ENCODE data around the gene CHST8. TPM values are rescaled to one million over a fixed set of nuclear protein-coding genes. Genes with fewer than 3 reads are reported as not detected.

CHST8 gene
- total RNA-seq, 1 donor from 2014 or later: 0.96 TPM

DNA sequence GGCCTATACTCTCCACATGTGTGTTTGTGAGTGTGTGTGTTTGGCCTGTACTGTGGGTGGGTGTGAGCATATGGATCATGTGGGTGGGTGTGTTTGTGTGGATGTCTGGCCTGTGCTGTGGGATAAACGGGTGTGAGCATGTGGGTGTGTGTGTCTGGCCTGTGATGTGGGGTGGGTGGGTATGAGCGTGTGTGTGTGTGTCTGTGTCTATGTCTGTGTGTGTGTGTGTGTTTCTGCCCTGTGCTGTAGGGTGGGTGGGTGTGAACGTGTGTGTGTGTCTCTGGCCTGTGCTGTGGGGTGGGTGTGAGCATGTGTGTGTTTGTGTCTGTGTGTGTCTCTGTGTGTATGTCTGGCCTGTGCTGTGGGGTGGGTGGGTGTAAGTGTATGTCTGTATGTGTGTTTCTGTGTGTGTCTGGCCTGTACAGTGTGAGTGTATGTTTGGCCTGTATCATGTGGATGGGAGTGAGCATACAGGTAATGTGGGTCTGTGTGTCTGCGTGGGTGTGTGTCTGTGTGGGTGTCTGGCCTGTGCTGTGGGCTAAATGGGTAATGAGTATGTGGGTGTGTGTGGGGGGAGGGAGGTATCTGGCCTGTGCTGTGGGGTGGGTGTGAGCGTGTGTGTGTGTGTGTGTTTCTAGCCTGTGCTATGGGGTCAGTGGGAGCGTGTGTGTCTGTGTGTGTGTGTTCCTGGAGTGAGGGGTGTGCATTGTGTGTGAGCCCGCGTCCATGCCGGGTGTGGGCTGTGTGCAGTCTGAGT, 154.2 kb downstream of the CHST8 start:
- DNase-seq (ENCODE audit: low read depth, low spot score): no peak
- H3K9me3 Mint-ChIP-seq: no peaks in the 10 kb centered on the region
- TF ChIP-seq, protein P1, sequence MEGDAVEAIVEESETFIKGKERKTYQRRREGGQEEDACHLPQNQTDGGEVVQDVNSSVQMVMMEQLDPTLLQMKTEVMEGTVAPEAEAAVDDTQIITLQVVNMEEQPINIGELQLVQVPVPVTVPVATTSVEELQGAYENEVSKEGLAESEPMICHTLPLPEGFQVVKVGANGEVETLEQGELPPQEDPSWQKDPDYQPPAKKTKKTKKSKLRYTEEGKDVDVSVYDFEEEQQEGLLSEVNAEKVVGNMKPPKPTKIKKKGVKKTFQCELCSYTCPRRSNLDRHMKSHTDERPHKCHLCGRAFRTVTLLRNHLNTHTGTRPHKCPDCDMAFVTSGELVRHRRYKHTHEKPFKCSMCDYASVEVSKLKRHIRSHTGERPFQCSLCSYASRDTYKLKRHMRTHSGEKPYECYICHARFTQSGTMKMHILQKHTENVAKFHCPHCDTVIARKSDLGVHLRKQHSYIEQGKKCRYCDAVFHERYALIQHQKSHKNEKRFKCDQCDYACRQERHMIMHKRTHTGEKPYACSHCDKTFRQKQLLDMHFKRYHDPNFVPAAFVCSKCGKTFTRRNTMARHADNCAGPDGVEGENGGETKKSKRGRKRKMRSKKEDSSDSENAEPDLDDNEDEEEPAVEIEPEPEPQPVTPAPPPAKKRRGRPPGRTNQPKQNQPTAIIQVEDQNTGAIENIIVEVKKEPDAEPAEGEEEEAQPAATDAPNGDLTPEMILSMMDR (conservative IDR thresholded peaks at IDR 0.05): no peak
- peaks cover 14% of the 10 kb centered on the region for H3K4me1 Mint-ChIP-seq
- peaks cover 44% of the 10 kb centered on the region for H3K27me3 Mint-ChIP-seq (ENCODE audit: low read depth)
- no peak overlapping the region for H3K4me3 Mint-ChIP-seq
- peak overlapping the region; percentile 73 for H3K27ac Mint-ChIP-seq (ENCODE audit: unreplicated experiment)
- no peaks in the 10 kb centered on the region for H3K36me3 Mint-ChIP-seq (ENCODE audit: low read depth)

DNA sequence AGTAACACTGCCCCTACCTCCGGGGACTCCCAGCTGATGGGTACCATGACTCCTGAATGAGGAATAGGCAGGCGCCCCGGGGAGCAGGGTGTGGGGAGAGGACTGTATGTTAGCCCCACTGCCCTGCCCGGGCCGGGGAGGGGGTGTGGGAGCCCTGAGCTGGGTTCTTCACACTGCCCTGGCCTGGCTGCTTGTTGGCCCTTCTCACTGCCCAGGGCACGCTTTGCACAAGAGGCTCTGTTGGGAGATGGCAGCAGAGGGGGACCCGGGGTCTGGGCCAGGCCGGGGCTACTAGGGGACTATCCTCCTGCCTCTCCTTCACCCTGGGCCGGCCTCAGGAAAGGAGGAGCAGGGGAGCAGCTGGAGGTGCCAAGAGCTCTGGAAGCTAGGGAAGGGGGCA, 155.6 kb downstream of the CHST8 start:
- H3K4me3 Mint-ChIP-seq: no peak overlapping the region
- no peaks in the 10 kb centered on the region for H3K9me3 Mint-ChIP-seq
- TF ChIP-seq, protein P1 (conservative IDR thresholded peaks at IDR 0.05): no peak
- no peaks in the 10 kb centered on the region for H3K36me3 Mint-ChIP-seq (ENCODE audit: low read depth)
- peaks cover 41% of the 10 kb centered on the region for H3K27me3 Mint-ChIP-seq (ENCODE audit: low read depth)
- no peak overlapping the region for H3K27ac Mint-ChIP-seq (ENCODE audit: unreplicated experiment)
- peaks cover 14% of the 10 kb centered on the region for H3K4me1 Mint-ChIP-seq
- no peak for DNase-seq (ENCODE audit: low read depth, low spot score)

DNA sequence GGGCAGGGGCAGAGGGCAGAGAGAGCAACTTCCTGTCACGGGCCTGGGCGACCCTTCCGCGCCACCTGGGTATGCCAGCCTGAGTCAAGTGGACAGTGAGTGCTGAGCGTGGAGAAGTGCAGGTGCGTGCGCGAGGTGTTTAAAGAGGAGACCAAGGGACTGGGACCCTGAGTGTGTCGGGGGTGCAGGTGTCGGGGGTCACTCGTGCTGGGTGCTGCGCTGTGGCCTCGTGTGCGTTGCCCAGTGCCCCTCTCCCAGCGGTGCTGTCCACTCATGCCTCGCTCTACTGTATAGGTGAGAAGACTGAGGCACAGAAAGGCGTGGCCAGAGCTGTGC, 156.0 kb downstream of the CHST8 start:
- H3K4me3 Mint-ChIP-seq: no peak overlapping the region
- TF ChIP-seq, protein P1 (conservative IDR thresholded peaks at IDR 0.05): no peak
- peaks cover 41% of the 10 kb centered on the region for H3K27me3 Mint-ChIP-seq (ENCODE audit: low read depth)
- H3K27ac Mint-ChIP-seq (ENCODE audit: unreplicated experiment): no peak overlapping the region
- no peaks in the 10 kb centered on the region for H3K36me3 Mint-ChIP-seq (ENCODE audit: low read depth)
- peaks cover 14% of the 10 kb centered on the region for H3K4me1 Mint-ChIP-seq
- no peaks in the 10 kb centered on the region for H3K9me3 Mint-ChIP-seq
- DNase-seq (ENCODE audit: low read depth, low spot score): no peak

DNA sequence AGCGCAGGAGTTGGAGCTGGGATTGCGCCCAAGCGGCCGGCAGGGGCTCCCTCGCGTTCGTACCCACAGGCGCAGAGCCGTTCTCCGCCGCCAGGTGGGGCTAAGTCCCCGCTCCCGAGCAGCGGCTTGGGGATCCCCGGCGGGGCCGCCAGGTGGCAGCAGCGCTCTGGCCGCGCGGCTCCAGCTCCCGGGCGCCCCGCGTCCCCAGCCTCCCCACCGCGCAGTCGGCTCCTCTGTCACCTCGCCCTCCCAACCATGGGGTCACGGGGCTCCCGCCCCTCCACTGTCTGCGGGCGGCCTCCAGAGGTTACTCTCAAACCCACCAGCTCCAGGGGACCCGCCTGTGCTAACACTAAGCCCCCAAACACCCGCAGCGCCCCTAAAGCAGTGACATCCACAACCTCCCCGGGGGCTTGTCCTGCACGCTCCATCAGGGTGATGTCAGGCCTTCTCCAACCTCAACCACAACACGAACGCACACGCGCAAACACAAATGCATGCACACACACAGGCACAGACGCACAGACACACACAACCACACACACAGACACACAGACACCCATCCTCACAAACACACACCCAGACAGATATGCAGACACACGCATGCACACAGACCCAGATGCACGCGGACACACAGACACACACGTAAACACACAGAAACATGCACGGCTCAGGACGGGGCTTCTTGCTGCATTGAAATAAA, 156.5 kb downstream of the CHST8 start:
- H3K9me3 Mint-ChIP-seq: no peaks in the 10 kb centered on the region
- no peak overlapping the region for H3K27ac Mint-ChIP-seq (ENCODE audit: unreplicated experiment)
- H3K4me3 Mint-ChIP-seq: no peak overlapping the region
- TF ChIP-seq, protein P1 (conservative IDR thresholded peaks at IDR 0.05): peak; percentile 100
- peaks cover 42% of the 10 kb centered on the region for H3K27me3 Mint-ChIP-seq (ENCODE audit: low read depth)
- peaks cover 14% of the 10 kb centered on the region for H3K4me1 Mint-ChIP-seq
- no peaks in the 10 kb centered on the region for H3K36me3 Mint-ChIP-seq (ENCODE audit: low read depth)
- DNase-seq (ENCODE audit: low read depth, low spot score): peak; percentile 95

DNA sequence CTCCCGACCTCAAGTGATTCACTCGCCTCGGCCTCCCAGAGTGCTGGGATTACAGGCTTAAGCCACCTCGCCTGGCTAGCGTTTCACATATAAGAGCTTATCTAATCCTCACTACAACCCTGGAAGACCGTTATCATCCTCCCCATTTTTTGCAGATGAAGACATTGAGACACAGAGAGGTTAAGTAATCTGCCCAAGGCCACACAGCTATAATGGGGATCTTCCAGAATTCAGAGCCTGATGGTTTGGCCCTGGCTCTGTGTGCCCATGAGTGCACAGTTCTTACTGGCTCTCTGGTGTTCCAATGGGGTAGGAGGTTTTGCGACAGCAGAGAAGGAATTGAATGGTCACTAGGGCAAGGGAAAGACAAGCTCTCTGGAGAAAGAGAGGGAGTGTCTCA, 158.1 kb downstream of the CHST8 start:
- Mint-ChIP-seq H3K27me3 (ENCODE audit: low read depth) (peaks cover 41% of the 10 kb centered on the region), H3K27ac (ENCODE audit: unreplicated experiment) (no peak overlapping the region)

More for the DNA sequence above, 158.1 kb downstream of the CHST8 start:
- Mint-ChIP-seq H3K4me3 (no peak overlapping the region), H3K4me1 (peaks cover 14% of the 10 kb centered on the region), H3K9me3 (no peaks in the 10 kb centered on the region), H3K36me3 (ENCODE audit: low read depth) (no peaks in the 10 kb centered on the region)
- TF ChIP-seq, protein P1 (conservative IDR thresholded peaks at IDR 0.05): no peak
- DNase-seq (ENCODE audit: low read depth, low spot score): no peak

Measured in neural crest cell (in vitro differentiated cells).